WTC11 (cell line): Measurements from ENCODE around the gene R3HDM4. TPM values are rescaled to one million over a fixed set of nuclear protein-coding genes. Genes with fewer than 3 reads are reported as not detected.

ENCODE experiments used
- AR ChIP-seq: fragments of 250-450 bp; sonication (Bioruptor Pico); IDR thresholded peaks from 2 replicates; pipeline ENCODE4 v1.9.0; 2021; ENCODE audit warnings: mild to moderate bottlenecking
- ATF2 ChIP-seq: sonication (generic); formaldehyde crosslinking; IDR thresholded peaks from 2 replicates; pipeline ENCODE4 v1.8.1; 2022; ENCODE audit warnings: low read depth, missing genetic modification reagents, borderline replicate concordance
- CREM ChIP-seq: sonication (generic); formaldehyde crosslinking; IDR thresholded peaks from 2 replicates; pipeline ENCODE4 v1.8.1; 2022; ENCODE audit warnings: mild to moderate bottlenecking, missing genetic modification reagents, moderate library complexity
- ELF4 ChIP-seq: sonication (generic); formaldehyde crosslinking; IDR thresholded peaks from 2 replicates; pipeline ENCODE4 v1.8.1; 2022; ENCODE audit warnings: low read depth, mild to moderate bottlenecking, moderate library complexity, missing genetic modification reagents
- EMX1 ChIP-seq: fragments of 250-450 bp; sonication (Bioruptor Pico); IDR thresholded peaks from 2 replicates; pipeline ENCODE4 v1.8.0; 2021; ENCODE audit warnings: mild to moderate bottlenecking
- ERG ChIP-seq: fragments of 250-450 bp; sonication (Bioruptor Pico); IDR thresholded peaks from 2 replicates; pipeline ENCODE4 v1.8.0; 2021; ENCODE audit warnings: mild to moderate bottlenecking
- FOXJ3 ChIP-seq: sonication (generic); formaldehyde crosslinking; IDR thresholded peaks from 2 replicates; pipeline ENCODE4 v1.9.0; 2021; ENCODE audit warnings: missing genetic modification reagents, mild to moderate bottlenecking, borderline replicate concordance
- FOXK1 ChIP-seq: sonication (generic); formaldehyde crosslinking; IDR thresholded peaks from 2 replicates; pipeline ENCODE4 v1.8.0; 2022; ENCODE audit warnings: mild to moderate bottlenecking, moderate library complexity, missing genetic modification reagents
- IRF1 ChIP-seq: sonication (generic); formaldehyde crosslinking; IDR thresholded peaks from 2 replicates; pipeline ENCODE4 v1.8.0; 2023; ENCODE audit warnings: missing genetic modification reagents
- JAZF1 ChIP-seq: fragments of 250-450 bp; sonication (Bioruptor Pico); IDR thresholded peaks from 2 replicates; pipeline ENCODE4 v1.9.0; 2021; ENCODE audit warnings: moderate library complexity, mild to moderate bottlenecking, inconsistent platforms
- JUN ChIP-seq: sonication (generic); formaldehyde crosslinking; IDR thresholded peaks from 2 replicates; pipeline ENCODE4 v1.8.0; 2023; ENCODE audit warnings: mild to moderate bottlenecking, missing genetic modification reagents
- MLX ChIP-seq: sonication (generic); formaldehyde crosslinking; IDR thresholded peaks from 2 replicates; pipeline ENCODE4 v1.8.1; 2023; ENCODE audit warnings: mild to moderate bottlenecking, missing genetic modification reagents, moderate library complexity
- NFYB ChIP-seq: sonication (generic); formaldehyde crosslinking; conservative IDR thresholded peaks from 2 replicates; pipeline ENCODE4 v1.8.0; 2022; ENCODE audit warnings: low read depth, missing genetic modification reagents
- SOX15 ChIP-seq: fragments of 250-450 bp; sonication (Bioruptor Pico); IDR thresholded peaks from 2 replicates; pipeline ENCODE4 v1.9.0; 2021; ENCODE audit warnings: mild to moderate bottlenecking
- USF1 ChIP-seq: sonication (generic); formaldehyde crosslinking; IDR thresholded peaks from 2 replicates; pipeline ENCODE4 v1.8.0; 2022; ENCODE audit warnings: mild to moderate bottlenecking, missing genetic modification reagents
- ZBTB21 ChIP-seq: sonication (generic); formaldehyde crosslinking; IDR thresholded peaks from 2 replicates; pipeline ENCODE4 v1.8.1; 2023; ENCODE audit warnings: mild to moderate bottlenecking, missing genetic modification reagents, borderline replicate concordance
- ZNF121 ChIP-seq: sonication (generic); formaldehyde crosslinking; IDR thresholded peaks from 2 replicates; pipeline ENCODE4 v1.8.0; 2023; ENCODE audit warnings: missing genetic modification reagents
- ZNF138 ChIP-seq: sonication (generic); formaldehyde crosslinking; conservative IDR thresholded peaks from 2 replicates; pipeline ENCODE4 v1.8.1; 2022; ENCODE audit warnings: mild to moderate bottlenecking, moderate library complexity, missing genetic modification reagents
- ZNF281 ChIP-seq: sonication (generic); formaldehyde crosslinking; IDR thresholded peaks from 2 replicates; pipeline ENCODE4 v1.8.0; 2023; ENCODE audit warnings: mild to moderate bottlenecking, missing genetic modification reagents
- ZNF512 ChIP-seq: sonication (generic); formaldehyde crosslinking; IDR thresholded peaks from 2 replicates; pipeline ENCODE4 v1.8.1; 2022; ENCODE audit warnings: missing genetic modification reagents, borderline replicate concordance
- ZNF532 ChIP-seq: fragments of 250-450 bp; sonication (Bioruptor Pico); IDR thresholded peaks from 2 replicates; pipeline ENCODE4 v1.9.0; 2021; ENCODE audit warnings: mild to moderate bottlenecking, borderline replicate concordance
- total RNA-seq: library from RNA; stranded (reverse); gene quantifications from 3 replicates; pipeline ENCODE4 v1.2.3, GENCODE V29; 2021

Gene R3HDM4
- total RNA-seq, 1 experiment from 2014 or later: 99.5 TPM

GRCh38 chr19:861756-862580, 51.1 kb downstream of the R3HDM4 start (continued):
- TF ChIP-seq ZNF532 (CRISPR knock-in tag): no peak
- no peak for TF ChIP-seq EMX1
- peak; percentile 82; the same call in 1 of the 2 replicates for TF ChIP-seq JUN (CRISPR knock-in tag)
- no peak for TF ChIP-seq MLX (CRISPR knock-in tag)
- no peak for TF ChIP-seq ELF4 (CRISPR knock-in tag)
- no peak for TF ChIP-seq ATF2 (CRISPR knock-in tag)
- no peak for TF ChIP-seq SOX15 (CRISPR knock-in tag)
- TF ChIP-seq ZBTB21 (CRISPR knock-in tag): no peak
- peak; percentile 82 for TF ChIP-seq IRF1 (CRISPR knock-in tag)
- TF ChIP-seq FOXJ3 (CRISPR knock-in tag): no peak
- TF ChIP-seq ZNF138: 0 out of 2 replicates have a peak, but pooled peaks have one; percentile 61
- no peak for TF ChIP-seq AR (CRISPR knock-in tag)
- TF ChIP-seq USF1 (CRISPR knock-in tag): peak; percentile 82
- no peak for TF ChIP-seq CREM (CRISPR knock-in tag)
- TF ChIP-seq JAZF1: no peak
- TF ChIP-seq NFYB (CRISPR knock-in tag): no peak
- TF ChIP-seq FOXK1 (CRISPR knock-in tag): peak; percentile 77
- no peak for TF ChIP-seq ZNF512
- TF ChIP-seq ZNF121 (CRISPR knock-in tag): peak; percentile 94
- peak; percentile 80; the same call in 1 of the 2 replicates for TF ChIP-seq ZNF281 (CRISPR knock-in tag)
- no peak for TF ChIP-seq ERG
